NCI-H510A (cell line): ENCODE results near the gene GPER1.
"Not testable (repeated sequence)": the region's sequence is repeated elsewhere in the genome, so short reads cannot be mapped to it uniquely, and the experiment has no call there.

Experiments
- DNase-seq: peaks from one replicate; lab custom pipeline; 2025; lab: John Stamatoyannopoulos, UW

The GPER1 gene

DNA sequence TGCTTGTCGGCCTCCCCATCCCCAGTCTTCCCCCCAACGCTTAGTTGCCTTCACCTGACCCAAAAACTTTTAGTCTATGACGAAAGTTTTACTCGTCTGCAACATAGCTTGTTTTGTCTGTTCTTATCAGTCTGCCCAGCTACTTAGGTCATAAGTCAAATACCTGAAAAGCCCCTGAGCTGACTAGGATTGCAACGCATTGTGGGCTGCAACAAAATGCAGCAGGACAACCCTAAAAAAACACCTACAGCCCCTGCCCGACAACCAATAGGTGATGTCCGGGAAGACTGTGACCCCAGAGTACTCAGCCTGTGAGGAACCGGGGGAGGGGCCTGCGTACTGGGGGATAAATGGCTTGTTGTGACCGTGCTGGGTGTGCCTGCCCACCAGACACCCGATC, 19.3 kb upstream of the GPER1 start:
- DNase-seq: no peak

DNA sequence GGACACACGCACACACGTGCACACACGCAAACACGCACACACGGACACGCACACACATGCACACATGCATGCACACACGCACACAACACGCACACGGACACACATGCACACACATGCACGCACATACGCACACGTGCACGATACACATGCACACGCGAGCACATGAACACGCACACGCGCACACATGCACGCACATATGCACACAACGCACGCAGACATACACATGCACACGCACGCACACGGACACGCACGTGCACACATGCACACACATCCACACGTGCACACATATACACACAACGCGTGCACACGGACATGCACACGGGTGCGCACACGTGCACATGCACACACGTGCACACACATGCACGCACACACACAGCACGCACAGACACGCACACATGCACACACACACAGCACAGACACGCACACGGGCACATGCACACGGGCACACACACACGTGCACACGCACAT, 17.3 kb upstream of the GPER1 start:
- no peak for DNase-seq

DNA sequence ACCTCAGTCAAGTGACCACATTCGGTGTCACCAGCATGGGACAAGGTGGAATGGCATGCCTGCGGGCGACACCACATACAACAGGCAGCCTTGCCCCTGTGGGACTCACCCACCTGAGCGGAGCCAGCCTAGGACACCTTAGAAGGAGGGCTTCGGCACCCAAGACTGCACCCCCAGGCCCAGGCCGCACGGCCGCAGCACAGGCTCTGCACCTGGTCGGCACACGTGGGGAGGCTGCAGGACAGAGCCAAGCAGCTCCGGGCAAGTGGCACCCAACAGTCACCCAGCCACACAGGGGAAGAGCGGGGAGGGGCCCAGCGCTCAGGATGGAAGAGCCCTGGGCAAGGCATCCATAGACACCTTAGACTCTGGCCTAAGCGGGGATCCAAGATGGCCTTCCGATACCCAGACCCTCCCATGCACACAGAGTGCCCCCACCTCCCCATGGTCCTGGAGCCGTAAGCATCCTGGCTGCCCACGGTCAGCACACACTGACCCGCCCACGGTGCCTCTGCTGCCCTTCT, 16.1 kb upstream of the GPER1 start:
- no peak for DNase-seq

DNA sequence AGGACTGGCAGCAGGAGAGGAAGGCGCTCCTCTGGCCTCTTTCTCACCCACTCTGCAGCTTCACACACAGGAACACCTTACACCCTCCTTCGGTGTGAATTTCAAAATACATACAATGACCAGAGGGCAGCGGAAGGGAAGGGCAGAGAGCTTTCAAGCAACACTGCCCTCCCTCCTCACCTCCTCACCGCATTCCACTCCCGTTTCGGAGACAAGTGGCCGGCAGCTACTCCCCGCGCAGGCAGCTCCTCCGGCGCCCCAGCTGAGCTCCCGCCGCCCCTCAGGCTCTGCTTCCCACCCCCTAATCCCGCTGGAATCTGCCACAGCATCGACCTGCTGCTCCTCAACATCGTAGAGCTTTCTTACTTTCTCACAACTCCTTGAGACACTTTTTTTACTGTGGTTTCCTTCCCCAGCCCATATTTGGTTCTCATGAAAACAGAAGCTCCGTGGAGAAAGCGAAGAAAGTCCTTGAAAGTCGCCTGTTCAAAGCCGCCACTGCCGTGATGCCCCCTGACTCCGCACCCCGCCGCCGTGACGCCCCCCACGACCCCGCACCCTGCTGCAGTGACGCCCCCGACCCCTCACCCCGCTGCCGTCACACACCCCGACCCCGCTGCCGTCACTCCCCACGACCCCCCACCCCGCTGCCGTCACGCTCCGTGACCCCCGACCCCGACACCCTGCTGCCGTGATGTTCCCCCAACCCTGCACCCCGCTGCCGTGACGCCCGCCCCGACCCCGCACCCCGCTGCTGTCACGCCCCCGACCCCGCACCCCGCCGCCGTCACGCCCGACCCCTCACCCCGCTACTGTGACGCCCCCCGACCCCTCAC, 14.6 kb upstream of the GPER1 start:
- no peak for DNase-seq

DNA sequence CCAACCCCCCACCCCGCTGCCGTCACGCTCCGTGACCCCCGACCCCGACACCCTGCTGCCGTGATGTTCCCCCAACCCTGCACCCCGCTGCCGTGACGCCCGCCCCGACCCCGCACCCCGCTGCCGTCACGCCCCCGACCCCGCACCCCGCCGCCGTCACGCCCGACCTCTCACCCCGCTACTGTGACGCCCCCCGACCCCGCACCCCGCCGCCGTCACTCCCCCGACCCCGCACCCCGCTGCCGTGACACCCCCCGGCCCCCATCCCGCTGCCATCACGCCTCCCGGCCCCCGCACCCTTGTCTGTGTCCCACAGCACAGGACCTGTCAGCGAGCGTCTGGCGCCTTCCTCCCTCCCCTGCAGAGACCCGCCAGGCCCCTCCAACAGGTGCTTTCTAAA, 13.9 kb upstream of the GPER1 start:
- DNase-seq: not testable (repeated sequence)

DNA sequence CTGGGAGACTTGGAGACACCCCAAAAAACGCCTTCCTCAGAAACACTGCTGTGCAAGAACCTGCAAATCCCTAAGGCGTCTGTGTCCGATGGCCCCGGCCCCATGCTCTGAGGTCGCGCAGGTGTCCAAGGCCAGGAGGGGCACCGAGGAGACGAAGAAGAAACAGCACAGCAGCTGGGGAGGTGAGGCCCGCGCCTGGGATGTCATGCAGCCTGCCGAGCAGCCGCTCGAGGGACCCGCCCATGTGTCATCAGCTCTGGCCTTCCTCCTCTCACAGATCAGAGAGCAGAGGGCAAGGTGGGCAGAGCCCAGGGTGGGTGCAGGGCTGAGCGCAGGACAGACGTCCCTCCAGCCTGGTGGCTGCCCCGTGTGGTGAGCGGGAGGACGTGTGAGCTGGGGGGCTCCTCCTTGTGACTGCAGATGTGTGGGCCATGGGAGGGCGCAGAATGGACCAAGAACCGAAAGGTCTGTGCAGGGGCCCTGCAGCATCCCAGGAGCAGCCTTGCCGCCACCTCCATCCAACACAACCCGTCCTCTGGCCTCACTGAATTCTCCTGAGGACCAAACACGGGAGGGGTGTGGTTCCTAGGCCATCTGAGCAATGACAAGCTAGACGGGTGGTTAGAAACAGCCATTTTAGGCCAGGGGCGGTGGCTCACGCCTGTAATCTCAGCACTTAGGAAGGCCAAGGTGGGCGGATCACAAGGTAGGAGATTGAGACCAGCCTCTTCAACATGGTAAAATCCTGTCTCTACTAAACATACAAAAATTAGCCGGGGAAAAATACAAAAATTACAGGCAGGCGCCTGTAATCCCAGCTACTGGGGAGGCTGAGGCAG, 13.1 kb upstream of the GPER1 start:
- DNase-seq: no peak

DNA sequence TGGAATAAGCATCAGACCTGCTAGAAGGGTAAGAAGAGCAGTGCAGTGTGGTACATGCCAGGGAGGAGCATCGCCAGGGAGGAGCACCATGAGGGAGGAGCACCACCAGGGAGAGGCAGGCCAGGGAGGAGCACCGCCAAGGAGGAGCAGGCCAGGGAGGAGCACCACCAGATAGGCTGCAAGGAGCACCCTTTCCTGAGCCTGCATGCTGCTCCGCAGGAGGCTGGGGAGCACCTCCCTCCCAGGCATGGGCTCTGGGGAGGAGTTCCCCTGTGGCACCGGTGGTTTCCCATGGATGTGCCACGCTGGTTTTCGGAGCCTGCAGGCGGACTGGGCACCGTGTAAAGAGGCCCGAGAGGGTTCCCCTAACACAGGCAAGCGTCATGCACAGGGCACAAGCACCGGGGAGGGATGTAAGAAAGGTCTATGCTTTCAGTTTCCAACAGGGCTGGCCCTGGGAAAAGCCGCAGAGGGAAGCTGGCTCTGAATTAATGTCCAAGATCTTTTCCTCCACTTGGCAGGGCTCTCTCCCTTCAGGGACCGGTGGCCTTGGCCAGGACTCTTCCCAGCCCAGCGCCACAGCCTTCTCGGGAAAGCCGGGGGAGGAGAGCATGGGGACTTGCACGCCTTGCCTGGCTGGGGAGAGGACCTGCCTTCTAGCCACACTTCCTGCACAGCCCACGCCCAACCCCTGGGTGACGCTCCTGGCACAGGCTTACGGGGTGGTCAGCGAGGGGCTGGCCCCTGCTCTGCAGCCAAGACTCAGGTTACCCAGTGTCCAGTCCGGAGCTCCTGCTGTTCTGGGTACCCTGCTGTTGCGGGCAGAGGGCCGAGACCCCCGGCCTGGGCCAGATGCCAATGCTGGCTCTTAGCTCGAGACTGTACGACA, 11.5 kb upstream of the GPER1 start:
- DNase-seq: no peak

DNA sequence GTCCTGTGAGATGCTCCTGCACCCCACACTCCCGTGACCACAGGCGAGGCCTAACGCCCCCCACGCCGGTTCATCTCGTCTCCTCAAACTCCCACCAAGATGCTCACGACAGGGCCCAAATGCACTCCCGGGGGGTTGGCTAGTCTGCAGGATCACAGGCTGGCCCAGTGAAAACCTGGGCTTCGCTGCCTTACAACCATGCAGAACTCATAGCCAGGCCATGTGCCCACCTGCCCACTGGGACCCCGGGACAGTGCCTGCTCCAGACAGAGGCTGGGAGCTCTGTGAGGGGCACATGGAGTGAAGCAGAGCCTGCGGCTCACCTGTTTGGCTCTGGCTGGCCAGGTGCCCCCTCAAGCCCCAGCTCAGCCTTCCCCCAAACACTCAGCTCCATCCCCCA, 9.4 kb upstream of the GPER1 start:
- no peak for DNase-seq

DNA sequence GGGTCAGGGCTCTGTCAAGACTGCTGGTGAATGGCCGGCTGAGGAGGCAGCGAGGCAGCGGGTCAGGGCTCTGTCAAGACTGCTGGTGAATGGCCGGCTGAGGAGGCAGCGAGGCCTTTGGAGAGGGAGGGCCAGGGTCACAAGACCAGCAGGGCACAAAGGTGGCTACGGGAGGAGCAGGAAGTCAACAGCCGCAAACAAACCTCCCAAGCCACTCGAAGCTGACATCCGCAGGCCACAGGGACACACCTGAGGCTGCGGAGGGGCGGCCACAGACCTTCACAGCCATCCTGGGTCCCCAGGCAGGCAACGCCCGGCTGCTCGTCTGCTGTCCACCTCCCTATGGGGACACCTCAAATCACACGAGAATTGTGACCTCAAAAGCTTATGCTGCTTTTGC, 8.9 kb upstream of the GPER1 start:
- DNase-seq: no peak

DNA sequence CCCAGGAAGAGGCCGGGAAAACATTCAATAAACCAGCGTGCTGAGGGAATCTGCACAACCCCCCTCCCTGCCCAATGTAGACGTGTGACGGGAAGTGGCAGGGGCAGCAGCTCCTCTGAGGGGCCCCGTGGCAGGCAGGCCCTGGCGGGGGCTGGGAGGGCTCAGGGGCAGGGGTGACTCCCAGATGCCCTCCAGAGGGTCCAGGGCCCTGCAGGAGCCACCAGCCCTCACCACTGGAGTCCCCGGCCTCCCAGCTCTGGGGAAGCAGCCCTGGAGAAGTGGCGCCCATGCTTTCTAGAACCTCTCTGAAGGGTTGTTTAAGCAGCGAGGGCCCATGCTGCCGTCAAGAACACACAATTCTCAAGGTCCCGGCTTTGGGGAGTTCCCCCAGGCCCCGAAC, 8.4 kb upstream of the GPER1 start:
- no peak for DNase-seq

DNA sequence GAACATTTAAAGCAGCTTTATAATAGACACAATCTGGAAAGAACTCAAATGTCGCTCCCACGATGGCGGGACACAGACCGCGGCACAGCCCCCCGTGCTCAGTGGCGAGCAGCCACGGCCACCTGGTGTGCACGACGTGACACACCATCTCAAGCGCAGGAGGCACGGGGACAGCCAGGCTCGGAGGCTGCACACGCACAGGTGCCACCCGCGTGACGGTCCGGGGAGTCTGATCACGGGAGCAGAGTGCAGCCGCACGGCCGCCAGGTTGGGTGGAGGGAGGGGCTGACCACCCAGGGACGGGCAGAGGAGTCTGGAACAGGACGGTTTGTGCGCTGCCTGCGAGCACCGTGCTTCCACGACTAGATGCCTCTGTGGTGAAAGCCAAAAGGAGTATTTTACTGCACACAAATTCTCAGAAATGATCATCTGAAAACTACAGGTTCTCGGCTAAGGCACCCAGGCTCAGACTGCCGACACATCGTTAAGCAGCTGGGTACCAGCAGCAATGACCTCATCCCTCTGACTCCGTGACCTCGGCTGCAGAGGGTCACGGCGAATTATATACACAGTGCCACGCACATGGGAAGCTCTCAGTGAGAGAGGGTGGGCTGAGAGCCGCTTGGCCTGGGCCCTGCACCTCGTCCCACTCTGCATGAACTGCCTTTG, 7.5 kb upstream of the GPER1 start:
- DNase-seq: no peak

DNA sequence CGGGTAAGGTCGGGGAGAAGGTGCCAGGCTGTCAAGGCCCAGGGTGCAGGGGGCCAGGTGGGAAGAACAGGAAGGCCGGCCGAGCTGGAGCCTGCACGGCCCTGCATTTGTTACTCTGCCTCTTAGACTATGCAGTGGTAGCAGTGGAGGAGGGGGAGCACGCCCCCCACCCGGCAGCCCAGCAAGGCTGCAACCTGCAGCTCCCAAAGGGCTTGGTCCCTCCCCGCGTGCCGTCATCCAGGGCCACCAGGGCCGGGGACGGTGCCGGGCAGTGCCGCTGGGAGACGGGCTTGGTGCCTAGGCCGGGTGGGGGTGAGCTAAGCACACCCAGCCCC, 7.0 kb upstream of the GPER1 start:
- no peak for DNase-seq

DNA sequence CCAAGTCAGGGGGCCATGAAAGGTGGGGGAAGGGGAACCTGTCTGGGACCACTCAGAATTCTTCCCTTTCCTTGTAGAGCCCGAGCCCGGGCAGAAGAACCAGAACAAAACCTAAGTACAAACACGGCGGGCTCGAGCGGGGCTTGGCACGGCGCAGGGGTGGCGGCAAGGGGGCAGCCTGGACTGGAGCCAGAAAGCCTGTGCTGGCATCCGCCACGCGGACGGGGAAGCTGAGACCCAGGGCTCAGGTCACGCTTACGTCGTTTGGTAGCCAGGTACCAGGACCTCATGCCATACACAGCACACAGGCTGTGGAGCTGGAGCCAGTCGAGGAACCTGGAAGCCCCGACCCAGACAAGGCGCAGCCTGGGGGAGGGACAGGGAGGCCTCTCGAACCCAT, 6.6 kb upstream of the GPER1 start:
- no peak for DNase-seq

DNA sequence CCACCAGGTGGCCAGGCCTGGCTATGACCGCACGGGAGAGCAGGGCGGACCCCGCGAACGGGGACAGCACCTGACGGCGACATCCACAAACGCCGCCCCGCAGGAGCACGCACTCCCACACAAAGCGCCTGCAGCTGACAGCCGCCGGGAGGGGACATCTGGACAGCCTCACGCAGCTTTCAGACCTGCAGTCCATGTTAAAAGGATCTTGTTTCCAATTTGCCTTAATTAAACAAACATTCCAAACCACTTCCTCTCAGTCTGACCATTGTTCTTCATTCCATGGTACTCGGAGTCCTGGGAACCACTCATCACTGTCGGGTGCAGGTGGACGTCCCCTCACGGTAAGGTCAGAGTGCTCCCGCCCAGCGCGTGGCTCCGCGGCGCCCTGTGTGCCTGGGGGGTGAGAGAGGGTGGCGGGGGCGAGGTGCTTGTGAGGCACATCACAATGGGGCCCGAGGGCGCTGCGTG, 5.9 kb upstream of the GPER1 start:
- DNase-seq: peak; percentile 2

DNA sequence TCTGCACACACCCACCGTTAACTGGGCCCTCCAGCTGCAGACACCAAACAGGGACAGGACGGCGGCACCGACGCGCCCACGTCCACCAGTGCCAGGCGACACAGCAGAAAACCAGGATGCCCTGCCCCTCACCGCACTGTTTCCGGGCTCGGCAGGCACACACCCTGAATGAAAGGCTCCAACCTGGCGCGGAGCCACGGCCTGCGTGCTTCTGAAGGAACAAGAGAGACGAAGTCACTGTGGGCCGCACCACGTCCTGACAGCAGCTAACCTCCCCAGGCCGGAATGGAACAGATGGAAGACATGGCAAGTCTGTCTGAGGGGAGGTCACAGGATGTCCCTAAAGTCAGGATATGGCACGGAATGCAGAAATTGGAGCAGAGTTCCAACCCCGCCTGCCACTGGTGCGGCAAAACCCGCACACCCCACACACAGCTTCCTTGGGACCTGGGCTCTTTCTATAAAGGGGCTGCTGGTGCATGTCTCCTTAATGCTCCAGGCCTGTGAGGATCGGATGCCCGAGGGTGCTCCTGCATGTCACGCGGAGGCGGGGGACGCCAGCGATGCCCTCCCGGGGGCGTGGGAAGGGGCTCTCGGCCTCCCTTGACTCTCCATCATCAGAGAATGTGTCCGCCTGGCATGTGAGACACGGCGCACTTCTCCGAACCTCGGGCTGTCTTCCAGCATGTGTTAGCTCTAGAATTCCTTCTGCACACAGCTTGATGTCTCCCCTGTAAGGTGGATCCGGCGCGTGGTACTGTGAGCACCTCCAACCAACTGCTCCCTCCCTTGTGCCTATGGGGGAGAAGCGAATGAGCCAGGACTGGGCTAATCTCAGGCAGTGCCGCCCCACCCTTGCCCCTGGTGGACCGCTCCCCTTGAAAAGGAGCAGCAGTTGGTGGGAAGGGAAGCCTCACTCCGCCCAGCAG, 3.9 kb upstream of the GPER1 start:
- no peak for DNase-seq

DNA sequence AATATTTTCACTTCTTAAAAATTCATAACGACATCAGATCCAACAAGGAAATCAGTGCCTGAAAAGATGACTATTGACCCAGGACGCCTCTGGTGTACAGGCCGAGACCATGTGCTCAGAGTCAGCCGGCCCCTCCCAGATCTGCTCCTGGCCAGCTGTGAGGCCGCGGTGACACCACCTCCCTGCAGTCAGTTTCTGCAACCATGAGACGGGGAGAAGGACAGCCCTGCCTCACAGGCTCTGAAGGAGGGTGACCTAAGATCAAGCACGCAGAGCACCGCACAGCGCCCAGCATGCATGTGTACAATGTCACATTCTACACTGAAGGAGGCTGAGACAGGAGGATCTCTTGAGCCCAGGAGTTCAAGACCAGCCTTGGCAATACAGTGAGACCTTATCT, 2.6 kb upstream of the GPER1 start:
- DNase-seq: no peak

DNA sequence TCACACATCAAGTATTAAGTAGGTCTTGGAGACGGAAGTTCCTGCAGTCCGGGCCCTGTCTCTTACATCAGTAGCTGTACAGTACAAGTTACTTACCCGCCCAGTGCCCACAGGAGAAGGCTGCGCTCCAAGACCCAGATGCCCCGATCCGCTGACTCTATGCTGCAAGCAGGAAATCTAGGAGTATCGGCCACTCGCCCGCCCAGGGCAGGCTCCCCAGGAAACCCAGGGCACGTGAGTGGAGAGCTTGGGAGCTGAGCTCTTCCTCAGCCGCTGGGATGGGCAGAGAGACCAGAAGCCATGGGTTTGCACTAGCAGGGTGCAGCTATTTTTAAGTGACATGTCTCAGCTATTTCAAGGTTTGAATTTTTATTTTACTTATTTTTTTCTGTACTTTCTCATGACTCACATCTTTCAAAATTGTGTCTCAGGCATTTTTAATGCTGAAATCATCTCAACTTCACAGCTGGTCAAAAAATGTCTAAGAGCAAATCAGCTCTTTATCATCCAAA, 1.9 kb upstream of the GPER1 start:
- no peak for DNase-seq

DNA sequence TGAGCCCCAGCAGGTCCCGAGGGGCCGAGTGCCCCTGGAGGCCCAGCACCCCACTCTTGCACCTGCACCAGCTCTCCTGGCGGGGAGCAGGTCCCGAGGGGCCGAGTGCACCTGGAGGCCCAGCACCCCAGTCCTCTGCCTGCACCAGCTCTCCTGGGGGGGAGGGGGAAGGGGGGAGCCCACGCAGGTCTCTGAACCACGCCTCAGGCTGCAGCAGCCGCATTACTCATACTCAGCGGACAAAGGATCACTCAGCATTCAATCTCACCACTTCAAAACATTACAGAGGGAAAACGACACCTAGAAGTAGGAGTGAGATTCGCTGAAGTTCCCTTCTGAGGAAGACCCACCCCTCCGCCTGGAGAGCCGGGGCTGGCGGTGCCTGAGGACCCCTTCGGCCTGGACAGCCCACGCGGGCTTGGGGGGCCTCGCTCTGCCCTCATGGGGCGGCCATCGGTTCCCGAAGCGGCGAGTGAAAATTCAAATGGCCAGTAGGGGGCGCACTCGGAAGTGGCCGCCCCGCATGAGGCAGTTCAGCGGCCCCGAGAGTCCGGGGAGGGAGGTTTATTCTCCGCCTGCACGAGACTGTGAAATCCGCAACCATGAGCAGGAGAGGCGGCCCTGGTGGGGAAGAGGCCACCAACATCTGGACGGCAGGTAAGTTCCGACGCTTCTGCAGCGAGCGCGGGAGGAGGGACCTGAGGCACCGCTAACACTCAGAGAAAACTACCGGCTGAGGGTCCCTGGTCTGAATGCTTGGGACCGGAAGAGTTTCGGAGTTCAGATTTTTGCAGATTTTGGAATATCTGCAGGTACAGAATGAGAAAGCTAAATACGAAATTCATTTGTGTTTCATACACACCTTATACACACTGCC, 1.1 kb upstream of the GPER1 start:
- no peak for DNase-seq

DNA sequence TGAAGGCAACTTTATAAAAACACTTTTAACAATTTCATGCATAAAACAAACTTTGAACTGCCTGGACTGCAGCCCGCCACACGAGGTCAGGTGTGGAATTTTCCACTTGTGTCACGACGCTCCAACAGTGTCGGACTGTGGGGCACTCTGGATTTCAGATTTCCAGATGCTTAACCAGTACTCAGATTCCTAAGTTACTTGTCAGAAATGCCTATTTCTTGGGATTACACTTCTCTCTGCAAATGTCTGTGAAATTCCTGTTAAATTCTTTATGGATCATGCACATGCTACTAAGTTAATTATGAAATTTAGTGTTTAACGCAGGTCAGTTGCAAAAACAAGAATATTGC, 473 bp upstream of the GPER1 start:
- DNase-seq: no peak
